ENCODE measurements around the gene THSD7A.

DNA sequence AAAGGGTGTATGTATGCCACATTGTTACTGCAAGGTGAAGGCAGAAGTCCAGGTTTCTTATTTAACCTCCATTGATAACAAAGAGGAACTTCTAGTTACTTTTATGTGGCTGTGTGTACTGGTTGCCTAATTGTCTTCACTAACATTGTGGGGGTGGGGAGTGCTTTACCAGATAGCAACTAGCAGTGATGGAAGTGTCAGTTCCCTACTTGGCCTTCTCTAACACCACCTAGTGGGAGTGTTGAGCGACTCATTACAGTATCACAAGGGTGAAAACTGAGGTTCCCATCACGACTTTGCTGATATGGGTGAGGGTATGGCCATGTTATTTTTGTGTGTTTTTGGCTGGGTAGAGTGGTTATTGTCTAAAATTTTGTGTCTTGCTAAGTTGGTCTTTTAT is 274.4 kb downstream of the THSD7A start:
- TF ChIP-seq, protein P1, sequence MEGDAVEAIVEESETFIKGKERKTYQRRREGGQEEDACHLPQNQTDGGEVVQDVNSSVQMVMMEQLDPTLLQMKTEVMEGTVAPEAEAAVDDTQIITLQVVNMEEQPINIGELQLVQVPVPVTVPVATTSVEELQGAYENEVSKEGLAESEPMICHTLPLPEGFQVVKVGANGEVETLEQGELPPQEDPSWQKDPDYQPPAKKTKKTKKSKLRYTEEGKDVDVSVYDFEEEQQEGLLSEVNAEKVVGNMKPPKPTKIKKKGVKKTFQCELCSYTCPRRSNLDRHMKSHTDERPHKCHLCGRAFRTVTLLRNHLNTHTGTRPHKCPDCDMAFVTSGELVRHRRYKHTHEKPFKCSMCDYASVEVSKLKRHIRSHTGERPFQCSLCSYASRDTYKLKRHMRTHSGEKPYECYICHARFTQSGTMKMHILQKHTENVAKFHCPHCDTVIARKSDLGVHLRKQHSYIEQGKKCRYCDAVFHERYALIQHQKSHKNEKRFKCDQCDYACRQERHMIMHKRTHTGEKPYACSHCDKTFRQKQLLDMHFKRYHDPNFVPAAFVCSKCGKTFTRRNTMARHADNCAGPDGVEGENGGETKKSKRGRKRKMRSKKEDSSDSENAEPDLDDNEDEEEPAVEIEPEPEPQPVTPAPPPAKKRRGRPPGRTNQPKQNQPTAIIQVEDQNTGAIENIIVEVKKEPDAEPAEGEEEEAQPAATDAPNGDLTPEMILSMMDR (IDR thresholded peaks at IDR 0.05; ENCODE audit: low read length) = peak; percentile 45
- TF ChIP-seq EZH2 (optimal IDR thresholded peaks at IDR 0.05; ENCODE audit: low read depth, low read length) = no peak
